Astrocyte of the cerebellum (primary cell): ENCODE data around the gene LRP1B.

Experiments used
- DNase-seq: peaks from one replicate; pipeline ENCODE4 v3.0.0-alpha.2; 2011; ENCODE audit warnings: low read depth
- H3K4me3 ChIP-seq: 2 replicates; pipeline ENCODE4 v1.5.1; 2011; ENCODE audit warnings: mild to moderate bottlenecking, low read depth, low read length, moderate library complexity
- in situ Hi-C: cut with HindIII; loops from 2 replicates; pipeline ENCODE4 v1.10.0; 2017; ENCODE audit warnings: low sequenced_read_pairs
- TF ChIP-seq, protein P1 (sequence below): IDR thresholded peaks from 2 replicates; pipeline ENCODE4 v1.5.1; 2012; ENCODE audit warnings: low read length, low read depth, moderate library complexity, mild to moderate bottlenecking; ENCODE audit errors: missing control alignments

Gene LRP1B

DNA sequence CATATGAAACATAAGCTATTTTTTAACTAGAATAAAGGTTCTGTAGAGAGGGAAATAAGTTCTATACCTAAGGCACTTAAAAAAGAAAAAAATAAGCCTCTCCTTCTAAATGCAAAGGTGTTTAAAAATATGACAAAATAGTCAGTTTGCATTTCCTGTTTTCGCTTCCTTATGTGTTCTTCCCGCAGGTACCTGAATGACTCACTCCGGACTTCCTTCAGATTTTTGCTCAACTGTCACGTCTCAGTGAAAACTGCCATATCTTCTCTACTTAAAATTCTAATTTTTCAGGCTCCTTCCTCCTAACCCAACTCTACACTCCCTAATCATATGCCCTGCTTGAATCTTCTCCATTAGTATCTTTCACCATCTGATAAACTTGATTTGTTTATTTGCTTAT, 1333.1 kb downstream of the LRP1B start:
- TF ChIP-seq, protein P1, sequence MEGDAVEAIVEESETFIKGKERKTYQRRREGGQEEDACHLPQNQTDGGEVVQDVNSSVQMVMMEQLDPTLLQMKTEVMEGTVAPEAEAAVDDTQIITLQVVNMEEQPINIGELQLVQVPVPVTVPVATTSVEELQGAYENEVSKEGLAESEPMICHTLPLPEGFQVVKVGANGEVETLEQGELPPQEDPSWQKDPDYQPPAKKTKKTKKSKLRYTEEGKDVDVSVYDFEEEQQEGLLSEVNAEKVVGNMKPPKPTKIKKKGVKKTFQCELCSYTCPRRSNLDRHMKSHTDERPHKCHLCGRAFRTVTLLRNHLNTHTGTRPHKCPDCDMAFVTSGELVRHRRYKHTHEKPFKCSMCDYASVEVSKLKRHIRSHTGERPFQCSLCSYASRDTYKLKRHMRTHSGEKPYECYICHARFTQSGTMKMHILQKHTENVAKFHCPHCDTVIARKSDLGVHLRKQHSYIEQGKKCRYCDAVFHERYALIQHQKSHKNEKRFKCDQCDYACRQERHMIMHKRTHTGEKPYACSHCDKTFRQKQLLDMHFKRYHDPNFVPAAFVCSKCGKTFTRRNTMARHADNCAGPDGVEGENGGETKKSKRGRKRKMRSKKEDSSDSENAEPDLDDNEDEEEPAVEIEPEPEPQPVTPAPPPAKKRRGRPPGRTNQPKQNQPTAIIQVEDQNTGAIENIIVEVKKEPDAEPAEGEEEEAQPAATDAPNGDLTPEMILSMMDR = no peak
- in situ Hi-C loops = no loop called here
- DNase-seq = no peak
- H3K4me3 ChIP-seq = no peak overlapping the region

DNA sequence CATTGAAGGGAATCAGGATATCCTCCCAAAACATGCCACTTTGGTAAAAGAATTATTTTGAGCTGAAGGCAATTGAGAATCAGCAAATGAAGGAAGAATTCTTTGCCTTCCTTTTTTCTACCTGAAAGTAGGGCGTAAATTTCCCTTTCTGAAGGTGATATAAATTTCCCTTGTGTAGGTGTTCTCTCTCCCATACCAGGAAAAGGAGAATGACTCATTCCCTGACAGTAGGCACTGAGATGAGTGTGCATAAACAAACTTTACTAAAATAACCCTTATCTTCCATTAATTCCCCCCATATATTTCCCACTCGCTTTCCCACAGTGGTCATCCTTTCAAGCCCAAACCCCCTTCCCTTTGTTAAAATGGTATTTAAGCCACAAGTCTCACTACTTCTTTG, 1339.0 kb downstream of the LRP1B start:
- no peak for DNase-seq
- TF ChIP-seq, protein P1 = no peak
- no peak overlapping the region for H3K4me3 ChIP-seq
- in situ Hi-C loops = no loop called here

DNA sequence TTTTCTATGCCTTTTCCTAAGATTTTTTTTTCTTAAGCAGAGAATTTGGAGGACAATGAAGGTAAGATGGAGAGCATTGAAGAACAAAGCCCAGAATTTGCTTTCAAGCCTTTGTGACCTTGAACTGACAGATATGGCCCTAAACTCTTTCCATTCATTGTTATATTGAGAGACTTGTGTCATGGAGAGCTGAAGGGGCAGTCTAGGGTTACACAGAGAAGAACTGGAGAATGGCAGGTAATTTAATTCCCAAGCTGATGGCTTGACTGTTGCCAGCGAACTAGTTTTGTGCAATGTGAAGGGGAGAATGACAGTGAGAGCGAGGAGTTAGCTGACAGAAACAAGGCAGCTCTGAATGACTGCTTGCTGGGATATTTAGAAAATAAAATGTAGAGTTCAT, 1344.2 kb downstream of the LRP1B start:
- in situ Hi-C loops = no loop called here
- H3K4me3 ChIP-seq = no peak overlapping the region
- DNase-seq = no peak
- TF ChIP-seq, protein P1 = no peak

DNA sequence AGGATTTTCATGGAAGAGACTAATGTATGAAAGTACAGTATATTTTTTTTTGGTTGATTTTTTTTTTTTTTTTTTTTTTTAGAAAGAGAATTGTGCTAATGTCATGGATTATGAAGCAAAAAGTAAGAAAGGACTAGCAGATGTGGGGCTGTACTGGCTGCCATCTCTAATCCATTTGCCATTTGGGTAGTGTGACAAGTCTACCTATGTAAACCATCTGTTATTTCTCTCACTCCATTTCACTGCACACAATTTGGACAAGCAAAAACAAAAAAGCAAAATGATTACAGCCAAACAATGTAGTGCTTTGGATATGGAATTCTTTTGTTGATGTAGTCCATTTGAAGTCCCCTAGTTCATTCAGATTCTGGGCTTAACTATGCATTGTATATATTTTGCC, 1355.4 kb downstream of the LRP1B start:
- TF ChIP-seq, protein P1 = no peak
- in situ Hi-C loops = no loop called here

DNA sequence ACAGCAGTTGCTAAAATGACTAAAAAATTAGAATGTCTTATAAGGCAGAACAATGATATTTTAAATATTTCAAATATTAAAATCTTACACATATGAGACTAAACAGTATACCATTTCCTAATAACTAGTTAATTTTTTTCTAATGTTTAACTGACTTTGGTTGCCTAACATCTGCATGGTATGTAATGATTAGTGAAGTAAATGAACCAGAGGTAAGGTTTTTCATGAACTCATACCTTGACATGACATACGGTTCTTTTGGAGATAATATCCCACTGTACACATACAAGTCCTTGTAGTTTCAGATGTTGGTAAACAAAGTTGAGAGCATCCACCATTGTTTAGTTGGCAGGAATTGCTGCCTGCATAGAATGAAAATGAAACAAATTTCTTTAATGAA, 1360.2 kb downstream of the LRP1B start:
- TF ChIP-seq, protein P1 = no peak
- no peak overlapping the region for H3K4me3 ChIP-seq
- DNase-seq = no peak
- in situ Hi-C loops = no loop called here

More for the DNA sequence above, 1355.4 kb downstream of the LRP1B start:
- H3K4me3 ChIP-seq = no peak overlapping the region
- no peak for DNase-seq

DNA sequence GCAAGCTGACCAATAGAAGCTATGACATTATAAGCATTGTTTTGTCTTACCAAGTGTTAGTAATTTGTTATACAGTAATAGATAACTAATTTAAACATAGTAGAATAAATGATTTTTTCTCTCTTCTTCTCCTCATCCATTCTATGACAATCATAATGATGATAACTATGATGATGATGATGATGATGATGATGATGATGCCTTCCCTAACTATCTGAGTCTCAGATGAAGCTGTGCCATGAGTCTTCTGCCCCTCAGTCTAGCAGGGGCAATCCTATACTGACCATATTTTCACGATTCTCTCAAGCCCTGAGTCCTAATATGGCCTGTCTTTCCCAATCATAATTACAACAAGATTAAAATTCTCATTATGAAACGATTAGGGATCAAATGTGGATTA, 1369.0 kb downstream of the LRP1B start:
- DNase-seq = no peak
- in situ Hi-C loops = no loop called here
- TF ChIP-seq, protein P1 = no peak
- H3K4me3 ChIP-seq = no peak overlapping the region
